ENCODE measurements around the gene CCDC183. TPM values are rescaled to one million over a fixed set of nuclear protein-coding genes. Genes with fewer than 3 reads are reported as not detected.
A peak's percentile ranks its signal among the peaks of the same experiment; 100 is the strongest.
"Not testable (repeated sequence)": the region's sequence is repeated elsewhere in the genome, so short reads cannot be mapped to it uniquely, and the experiment has no call there.

Gene CCDC183
- total and polyA plus RNA-seq, 4 donors = 0.20 to 1.8 (median 1.0) TPM

- H3K27me3 ChIP-seq (ENCODE audit: control insufficient read depth in 4 of 4, insufficient read depth in 4 of 4, low read length in 3 of 4); H3K9me3 ChIP-seq (ENCODE audit: control insufficient read depth in 4 of 4, low read length in 3 of 4); H3K9ac ChIP-seq (ENCODE audit: low read depth in 1 of 2, low read length in 2 of 2); H3K36me3 ChIP-seq (ENCODE audit: control insufficient read depth in 4 of 4, insufficient read depth in 3 of 4, low read depth in 1 of 4, low read length in 3 of 4); H3K27ac ChIP-seq (ENCODE audit: low read depth in 1 of 2, low read length in 2 of 2); H3K4me3 ChIP-seq (ENCODE audit: low read depth in 1 of 3, low read length in 3 of 3): not testable (repeated sequence)
- DNase-seq (ENCODE audit: low spot score) = peak; percentile 65
- peak; percentile 5 to 28 for TF ChIP-seq RAD21 (IDR thresholded peaks at IDR 0.05)
- TF ChIP-seq, protein P1, sequence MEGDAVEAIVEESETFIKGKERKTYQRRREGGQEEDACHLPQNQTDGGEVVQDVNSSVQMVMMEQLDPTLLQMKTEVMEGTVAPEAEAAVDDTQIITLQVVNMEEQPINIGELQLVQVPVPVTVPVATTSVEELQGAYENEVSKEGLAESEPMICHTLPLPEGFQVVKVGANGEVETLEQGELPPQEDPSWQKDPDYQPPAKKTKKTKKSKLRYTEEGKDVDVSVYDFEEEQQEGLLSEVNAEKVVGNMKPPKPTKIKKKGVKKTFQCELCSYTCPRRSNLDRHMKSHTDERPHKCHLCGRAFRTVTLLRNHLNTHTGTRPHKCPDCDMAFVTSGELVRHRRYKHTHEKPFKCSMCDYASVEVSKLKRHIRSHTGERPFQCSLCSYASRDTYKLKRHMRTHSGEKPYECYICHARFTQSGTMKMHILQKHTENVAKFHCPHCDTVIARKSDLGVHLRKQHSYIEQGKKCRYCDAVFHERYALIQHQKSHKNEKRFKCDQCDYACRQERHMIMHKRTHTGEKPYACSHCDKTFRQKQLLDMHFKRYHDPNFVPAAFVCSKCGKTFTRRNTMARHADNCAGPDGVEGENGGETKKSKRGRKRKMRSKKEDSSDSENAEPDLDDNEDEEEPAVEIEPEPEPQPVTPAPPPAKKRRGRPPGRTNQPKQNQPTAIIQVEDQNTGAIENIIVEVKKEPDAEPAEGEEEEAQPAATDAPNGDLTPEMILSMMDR (IDR thresholded peaks at IDR 0.05; ENCODE audit: low read depth, low read length, missing input control) = peak; percentile 28
- peaks cover 16 to 50% (median 43%) of the 10 kb centered on the region in 4 donors for H3K4me1 ChIP-seq (ENCODE audit: control insufficient read depth in 4 of 4, insufficient read depth in 4 of 4, low read length in 3 of 4)
- WGBS = 14% methylated on average over 99 of the region's 99 CpGs
Measured at GRCh38 chr9:136843801-136844740, 47.9 kb downstream of the CCDC183 start.

DNA sequence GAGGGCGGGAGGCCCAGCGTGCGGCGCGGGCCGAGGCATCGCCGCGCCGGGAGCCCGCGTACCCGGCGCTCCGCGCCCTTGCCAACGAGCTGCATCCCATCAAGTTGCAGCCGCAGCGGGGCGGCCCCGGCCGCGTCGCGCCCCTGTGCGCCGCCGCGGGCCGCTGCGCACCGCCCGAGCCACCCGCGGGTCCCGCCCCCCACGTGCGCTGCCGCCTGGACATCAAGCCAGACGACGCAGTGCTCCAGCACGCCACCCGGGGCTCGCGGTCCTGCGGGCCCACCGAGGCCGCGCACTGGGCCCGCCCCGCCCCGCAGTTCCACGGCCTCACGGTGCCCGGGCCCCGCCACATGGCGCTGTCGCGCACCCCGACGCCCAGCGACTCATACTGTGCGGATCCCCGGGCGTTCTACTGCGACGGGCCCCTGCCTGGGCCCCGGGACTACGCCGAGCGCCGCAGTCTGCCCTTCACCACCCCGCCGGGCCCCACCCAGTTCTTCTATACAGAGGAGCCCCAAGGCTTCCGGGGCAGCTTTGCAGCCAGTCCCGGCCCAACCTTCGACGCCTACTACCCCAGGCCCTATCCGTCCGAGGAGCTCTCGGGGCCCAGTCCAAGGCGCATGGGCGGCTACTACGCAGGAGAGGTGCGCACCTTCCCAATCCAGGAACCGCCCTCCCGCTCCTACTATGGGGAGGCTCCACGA is 48.8 kb downstream of the CCDC183 start:
- DNase-seq (ENCODE audit: low spot score) = no peak
- Histone ChIP-seq H3K9me3 (ENCODE audit: control insufficient read depth in 4 of 4, low read length in 3 of 4) (peaks cover 0 to 3% (median 0%) of the 10 kb centered on the region in 4 donors), H3K4me3 (ENCODE audit: low read depth in 1 of 3, low read length in 3 of 3) (no peak overlapping the region), H3K27ac (ENCODE audit: low read depth in 1 of 2, low read length in 2 of 2) (no peak overlapping the region), H3K4me1 (ENCODE audit: control insufficient read depth in 4 of 4, insufficient read depth in 4 of 4, low read length in 3 of 4) (peaks cover 19 to 53% (median 47%) of the 10 kb centered on the region in 4 donors), H3K27me3 (ENCODE audit: control insufficient read depth in 4 of 4, insufficient read depth in 4 of 4, low read length in 3 of 4) (no peaks in the 10 kb centered on the region), H3K9ac (ENCODE audit: low read depth in 1 of 2, low read length in 2 of 2) (no peak overlapping the region), H3K36me3 (ENCODE audit: control insufficient read depth in 4 of 4, insufficient read depth in 3 of 4, low read depth in 1 of 4, low read length in 3 of 4) (peaks cover 0 to 6% (median 3%) of the 10 kb centered on the region in 4 donors)
- WGBS = 33% methylated on average over 88 of the region's 88 CpGs
- TF ChIP-seq EGR1 (IDR thresholded peaks at IDR 0.05; ENCODE audit: low read depth in 2 of 2) (no peak), FOXA2 (IDR thresholded peaks at IDR 0.05) (no peak), JUND (IDR thresholded peaks at IDR 0.05) (no peak), YY1 (IDR thresholded peaks at IDR 0.05) (no peak), HNF4A (conservative IDR thresholded peaks at IDR 0.05) (no peak), RXRA (IDR thresholded peaks at IDR 0.05) (no peak), FOXA1 (IDR thresholded peaks at IDR 0.05) (no peak), HNF4G (IDR thresholded peaks at IDR 0.05) (no peak), RAD21 (IDR thresholded peaks at IDR 0.05) (no peak), GABPA (IDR thresholded peaks at IDR 0.05 in 1 of 2, conservative IDR thresholded peaks at IDR 0.05 in 1 of 2) (no peak), NR2F2 (IDR thresholded peaks at IDR 0.05) (no peak)
- TF ChIP-seq, protein P2, sequence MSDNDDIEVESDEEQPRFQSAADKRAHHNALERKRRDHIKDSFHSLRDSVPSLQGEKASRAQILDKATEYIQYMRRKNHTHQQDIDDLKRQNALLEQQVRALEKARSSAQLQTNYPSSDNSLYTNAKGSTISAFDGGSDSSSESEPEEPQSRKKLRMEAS (IDR thresholded peaks at IDR 0.05) = no peak
- TF ChIP-seq, protein P3, sequence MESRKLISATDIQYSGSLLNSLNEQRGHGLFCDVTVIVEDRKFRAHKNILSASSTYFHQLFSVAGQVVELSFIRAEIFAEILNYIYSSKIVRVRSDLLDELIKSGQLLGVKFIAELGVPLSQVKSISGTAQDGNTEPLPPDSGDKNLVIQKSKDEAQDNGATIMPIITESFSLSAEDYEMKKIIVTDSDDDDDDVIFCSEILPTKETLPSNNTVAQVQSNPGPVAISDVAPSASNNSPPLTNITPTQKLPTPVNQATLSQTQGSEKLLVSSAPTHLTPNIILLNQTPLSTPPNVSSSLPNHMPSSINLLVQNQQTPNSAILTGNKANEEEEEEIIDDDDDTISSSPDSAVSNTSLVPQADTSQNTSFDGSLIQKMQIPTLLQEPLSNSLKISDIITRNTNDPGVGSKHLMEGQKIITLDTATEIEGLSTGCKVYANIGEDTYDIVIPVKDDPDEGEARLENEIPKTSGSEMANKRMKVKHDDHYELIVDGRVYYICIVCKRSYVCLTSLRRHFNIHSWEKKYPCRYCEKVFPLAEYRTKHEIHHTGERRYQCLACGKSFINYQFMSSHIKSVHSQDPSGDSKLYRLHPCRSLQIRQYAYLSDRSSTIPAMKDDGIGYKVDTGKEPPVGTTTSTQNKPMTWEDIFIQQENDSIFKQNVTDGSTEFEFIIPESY (IDR thresholded peaks at IDR 0.05) = no peak
- TF ChIP-seq, protein P4, sequence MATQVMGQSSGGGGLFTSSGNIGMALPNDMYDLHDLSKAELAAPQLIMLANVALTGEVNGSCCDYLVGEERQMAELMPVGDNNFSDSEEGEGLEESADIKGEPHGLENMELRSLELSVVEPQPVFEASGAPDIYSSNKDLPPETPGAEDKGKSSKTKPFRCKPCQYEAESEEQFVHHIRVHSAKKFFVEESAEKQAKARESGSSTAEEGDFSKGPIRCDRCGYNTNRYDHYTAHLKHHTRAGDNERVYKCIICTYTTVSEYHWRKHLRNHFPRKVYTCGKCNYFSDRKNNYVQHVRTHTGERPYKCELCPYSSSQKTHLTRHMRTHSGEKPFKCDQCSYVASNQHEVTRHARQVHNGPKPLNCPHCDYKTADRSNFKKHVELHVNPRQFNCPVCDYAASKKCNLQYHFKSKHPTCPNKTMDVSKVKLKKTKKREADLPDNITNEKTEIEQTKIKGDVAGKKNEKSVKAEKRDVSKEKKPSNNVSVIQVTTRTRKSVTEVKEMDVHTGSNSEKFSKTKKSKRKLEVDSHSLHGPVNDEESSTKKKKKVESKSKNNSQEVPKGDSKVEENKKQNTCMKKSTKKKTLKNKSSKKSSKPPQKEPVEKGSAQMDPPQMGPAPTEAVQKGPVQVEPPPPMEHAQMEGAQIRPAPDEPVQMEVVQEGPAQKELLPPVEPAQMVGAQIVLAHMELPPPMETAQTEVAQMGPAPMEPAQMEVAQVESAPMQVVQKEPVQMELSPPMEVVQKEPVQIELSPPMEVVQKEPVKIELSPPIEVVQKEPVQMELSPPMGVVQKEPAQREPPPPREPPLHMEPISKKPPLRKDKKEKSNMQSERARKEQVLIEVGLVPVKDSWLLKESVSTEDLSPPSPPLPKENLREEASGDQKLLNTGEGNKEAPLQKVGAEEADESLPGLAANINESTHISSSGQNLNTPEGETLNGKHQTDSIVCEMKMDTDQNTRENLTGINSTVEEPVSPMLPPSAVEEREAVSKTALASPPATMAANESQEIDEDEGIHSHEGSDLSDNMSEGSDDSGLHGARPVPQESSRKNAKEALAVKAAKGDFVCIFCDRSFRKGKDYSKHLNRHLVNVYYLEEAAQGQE (IDR thresholded peaks at IDR 0.05) = no peak
- TF ChIP-seq, protein P1 (IDR thresholded peaks at IDR 0.05; ENCODE audit: low read depth, low read length, missing input control) = no peak
